ENCODE data around the gene KRTAP13-1. TPM values are rescaled to one million over a fixed set of nuclear protein-coding genes. Genes with fewer than 3 reads are reported as not detected.

Gene KRTAP13-1
- total and polyA plus RNA-seq, 2 of the 8 experiments (the other 6 are each of a cell fraction or from before 2014, with no cell fraction given), result not detected

DNA sequence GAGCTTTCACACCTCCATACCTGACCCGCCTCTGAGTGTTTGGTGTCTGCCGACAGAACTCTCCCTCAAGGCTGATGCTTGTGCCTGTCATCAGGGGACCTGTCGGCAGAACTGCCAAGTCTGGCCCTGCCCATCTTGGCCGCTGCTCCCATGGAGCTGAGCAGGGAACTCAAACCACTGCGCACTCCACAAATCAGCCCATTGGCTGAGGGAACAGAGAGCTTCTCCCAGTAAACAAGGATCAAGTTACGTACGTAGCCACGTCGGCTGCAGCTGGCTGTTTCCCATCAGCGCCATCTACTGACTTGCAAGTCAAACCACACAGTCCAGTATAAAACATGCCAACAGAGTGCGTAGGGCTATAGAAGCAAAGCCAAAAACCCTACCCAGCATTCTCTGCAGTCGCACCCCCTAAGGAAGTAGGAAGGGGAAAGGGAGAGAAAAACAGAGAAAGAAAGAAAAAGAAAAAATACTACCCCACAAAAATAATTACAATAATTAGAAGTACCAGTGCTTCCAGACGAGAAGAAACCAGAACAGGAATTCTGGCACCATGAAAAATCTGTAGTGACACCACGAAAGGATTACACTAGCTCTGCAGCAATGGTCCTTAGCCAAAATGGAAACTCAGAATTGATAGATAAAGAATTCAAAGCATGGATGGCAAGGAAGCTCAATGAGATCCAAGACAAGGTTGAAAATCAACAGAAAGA, 13.1 kb downstream of the KRTAP13-1 start (continued):
- TF ChIP-seq, protein P1, sequence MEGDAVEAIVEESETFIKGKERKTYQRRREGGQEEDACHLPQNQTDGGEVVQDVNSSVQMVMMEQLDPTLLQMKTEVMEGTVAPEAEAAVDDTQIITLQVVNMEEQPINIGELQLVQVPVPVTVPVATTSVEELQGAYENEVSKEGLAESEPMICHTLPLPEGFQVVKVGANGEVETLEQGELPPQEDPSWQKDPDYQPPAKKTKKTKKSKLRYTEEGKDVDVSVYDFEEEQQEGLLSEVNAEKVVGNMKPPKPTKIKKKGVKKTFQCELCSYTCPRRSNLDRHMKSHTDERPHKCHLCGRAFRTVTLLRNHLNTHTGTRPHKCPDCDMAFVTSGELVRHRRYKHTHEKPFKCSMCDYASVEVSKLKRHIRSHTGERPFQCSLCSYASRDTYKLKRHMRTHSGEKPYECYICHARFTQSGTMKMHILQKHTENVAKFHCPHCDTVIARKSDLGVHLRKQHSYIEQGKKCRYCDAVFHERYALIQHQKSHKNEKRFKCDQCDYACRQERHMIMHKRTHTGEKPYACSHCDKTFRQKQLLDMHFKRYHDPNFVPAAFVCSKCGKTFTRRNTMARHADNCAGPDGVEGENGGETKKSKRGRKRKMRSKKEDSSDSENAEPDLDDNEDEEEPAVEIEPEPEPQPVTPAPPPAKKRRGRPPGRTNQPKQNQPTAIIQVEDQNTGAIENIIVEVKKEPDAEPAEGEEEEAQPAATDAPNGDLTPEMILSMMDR (IDR thresholded peaks at IDR 0.05; ENCODE audit: control extremely low read depth in 1 of 3, insufficient read depth in 1 of 3, low read depth in 1 of 3, low read length in 3 of 3), result peak; percentile 76 to 91 (median 79)
- TF ChIP-seq PHF8 (conservative IDR thresholded peaks at IDR 0.05; ENCODE audit: low read depth, low read length), result no peak
- TF ChIP-seq SIN3A (conservative IDR thresholded peaks at IDR 0.05 in 1 of 2, IDR thresholded peaks at IDR 0.05 in 1 of 2; ENCODE audit: low read depth in 1 of 2, low read length in 2 of 2), result 0 out of 4 replicates have a peak, but pooled peaks of 1 of the 2 experiments have one; percentile 24
- TF ChIP-seq ZNF274 (IDR thresholded peaks at IDR 0.05; ENCODE audit: borderline replicate concordance, extremely low read depth, low read length), result no peak
- no peak for TF ChIP-seq SP2 (IDR thresholded peaks at IDR 0.05; ENCODE audit: low read length)
- no peak for TF ChIP-seq CBX5 (IDR thresholded peaks at IDR 0.05; ENCODE audit: low read depth, low read length)
- no peak for TF ChIP-seq BACH1 (IDR thresholded peaks at IDR 0.05; ENCODE audit: low read length)
- no peak for TF ChIP-seq CBX8 (IDR thresholded peaks at IDR 0.05; ENCODE audit: borderline replicate concordance, low read depth, low read length)
- TF ChIP-seq GTF2F1 (IDR thresholded peaks at IDR 0.05; ENCODE audit: borderline replicate concordance, low read depth, low read length), result no peak
- TF ChIP-seq TBP (IDR thresholded peaks at IDR 0.05; ENCODE audit: low read depth, low read length), result no peak
- TF ChIP-seq FOSL1 (IDR thresholded peaks at IDR 0.05; ENCODE audit: insufficient read depth, low read depth, low read length), result no peak
- no peak for TF ChIP-seq NANOG (IDR thresholded peaks at IDR 0.05; ENCODE audit: insufficient read depth, low read depth, low read length, poor library complexity, severe bottlenecking)
- no peak for TF ChIP-seq EGR1 (IDR thresholded peaks at IDR 0.05; ENCODE audit: borderline replicate concordance, low read depth, low read length)
- no peak for TF ChIP-seq HDAC2 (IDR thresholded peaks at IDR 0.05; ENCODE audit: borderline replicate concordance in 1 of 2, low read depth in 2 of 2, low read length in 2 of 2)
- TF ChIP-seq ASH2L (IDR thresholded peaks at IDR 0.05; ENCODE audit: low read length), result peak; percentile 51
- TF ChIP-seq SRF (IDR thresholded peaks at IDR 0.05; ENCODE audit: low read depth, low read length), result no peak
- no peak for TF ChIP-seq EZH2 (IDR thresholded peaks at IDR 0.05; ENCODE audit: low read depth, low read length, severe bottlenecking)
- TF ChIP-seq GABPA (IDR thresholded peaks at IDR 0.05; ENCODE audit: borderline replicate concordance, insufficient read depth, low read length), result no peak
- no peak for TF ChIP-seq HDAC6 (IDR thresholded peaks at IDR 0.05; ENCODE audit: low read depth, low read length)
- no peak for TF ChIP-seq KDM5A (IDR thresholded peaks at IDR 0.05; ENCODE audit: low read length)
- peak; percentile 27 for TF ChIP-seq KDM4A (IDR thresholded peaks at IDR 0.05; ENCODE audit: low read depth, low read length, severe bottlenecking)
